ENCODE measurements around the gene SAMD10.

SAMD10 gene

GRCh38 chr20:63942969-63943807 is 36.3 kb downstream of the SAMD10 start:
- DNase-seq (ENCODE audit: low read depth, low spot score) = no peak
- H3K4me3 ChIP-seq = no peak overlapping the region
- no peak overlapping the region for H3K9ac ChIP-seq (ENCODE audit: insufficient read length)
- H3K9me3 ChIP-seq (ENCODE audit: low read depth, low read length) = no peaks in the 10 kb centered on the region
- H3K36me3 ChIP-seq (ENCODE audit: insufficient read depth, low read length) = peaks cover 28% of the 10 kb centered on the region; the same call in 1 of the 2 replicates
- H3K27ac ChIP-seq = peak overlapping the region; percentile 60
- TF ChIP-seq EZH2 (IDR thresholded peaks at IDR 0.05) (no peak), FOXP2 (optimal IDR thresholded peaks at IDR 0.05; ENCODE audit: control extremely low read depth, extremely low read length, insufficient read depth) (no peak), POLR2AphosphoS5 (IDR thresholded peaks at IDR 0.05; ENCODE audit: borderline replicate concordance, low read depth, low read length) (no peak)

GRCh38 chr20:63942250-63942951 is 37.0 kb downstream of the SAMD10 start:
- TF ChIP-seq POLR2AphosphoS5 (IDR thresholded peaks at IDR 0.05; ENCODE audit: borderline replicate concordance, low read depth, low read length) = no peak
- no peak for TF ChIP-seq EZH2 (IDR thresholded peaks at IDR 0.05)
- TF ChIP-seq FOXP2 (optimal IDR thresholded peaks at IDR 0.05; ENCODE audit: control extremely low read depth, extremely low read length, insufficient read depth) = no peak
- H3K27ac ChIP-seq = peak overlapping the region; percentile 60
- H3K9me3 ChIP-seq (ENCODE audit: low read depth, low read length) = no peaks in the 10 kb centered on the region
- DNase-seq (ENCODE audit: low read depth, low spot score) = peak; percentile 16
- H3K9ac ChIP-seq (ENCODE audit: insufficient read length) = no peak overlapping the region
- H3K36me3 ChIP-seq (ENCODE audit: insufficient read depth, low read length) = peaks cover 28% of the 10 kb centered on the region; the same call in 1 of the 2 replicates
- H3K4me3 ChIP-seq = no peak overlapping the region

- H3K4me3 ChIP-seq = peak overlapping the region; percentile 51; the same call in 1 of the 2 replicates
- H3K36me3 ChIP-seq (ENCODE audit: insufficient read depth, low read length) = peaks cover 28% of the 10 kb centered on the region; the same call in 1 of the 2 replicates
- H3K9ac ChIP-seq (ENCODE audit: insufficient read length) = no peak overlapping the region
- H3K27ac ChIP-seq = no peak overlapping the region; the same call in 1 of the 2 replicates
- peak; percentile 55 for DNase-seq (ENCODE audit: low read depth, low spot score)
- TF ChIP-seq FOXP2 (optimal IDR thresholded peaks at IDR 0.05; ENCODE audit: control extremely low read depth, extremely low read length, insufficient read depth) (no peak), POLR2AphosphoS5 (IDR thresholded peaks at IDR 0.05; ENCODE audit: borderline replicate concordance, low read depth, low read length) (peak; percentile 13; the same call in 1 of the 2 replicates)
- no peaks in the 10 kb centered on the region for H3K9me3 ChIP-seq (ENCODE audit: low read depth, low read length)
Observed at GRCh38 chr20:63941282-63942081, 38.0 kb downstream of the SAMD10 start.

GRCh38 chr20:63940472-63941266 is 38.8 kb downstream of the SAMD10 start:
- H3K9ac ChIP-seq (ENCODE audit: insufficient read length) = no peak overlapping the region
- H3K27ac ChIP-seq = no peak overlapping the region
- H3K4me3 ChIP-seq = no peak overlapping the region
- TF ChIP-seq FOXP2 (optimal IDR thresholded peaks at IDR 0.05; ENCODE audit: control extremely low read depth, extremely low read length, insufficient read depth) (no peak), POLR2AphosphoS5 (IDR thresholded peaks at IDR 0.05; ENCODE audit: borderline replicate concordance, low read depth, low read length) (no peak; the same call in 1 of the 2 replicates), EZH2 (IDR thresholded peaks at IDR 0.05) (no peak)
- DNase-seq (ENCODE audit: low read depth, low spot score) = no peak
- peaks cover 28% of the 10 kb centered on the region; the same call in 1 of the 2 replicates for H3K36me3 ChIP-seq (ENCODE audit: insufficient read depth, low read length)
- H3K9me3 ChIP-seq (ENCODE audit: low read depth, low read length) = no peaks in the 10 kb centered on the region

- H3K9ac ChIP-seq (ENCODE audit: insufficient read length) = no peak overlapping the region
- TF ChIP-seq FOXP2 (optimal IDR thresholded peaks at IDR 0.05; ENCODE audit: control extremely low read depth, extremely low read length, insufficient read depth) (no peak), EZH2 (IDR thresholded peaks at IDR 0.05) (no peak), POLR2AphosphoS5 (IDR thresholded peaks at IDR 0.05; ENCODE audit: borderline replicate concordance, low read depth, low read length) (no peak)
- H3K36me3 ChIP-seq (ENCODE audit: insufficient read depth, low read length) = peaks cover 25% of the 10 kb centered on the region; the same call in 1 of the 2 replicates
- H3K9me3 ChIP-seq (ENCODE audit: low read depth, low read length) = no peaks in the 10 kb centered on the region
- H3K27ac ChIP-seq = no peak overlapping the region
- no peak for DNase-seq (ENCODE audit: low read depth, low spot score)
- H3K4me3 ChIP-seq = no peak overlapping the region
Observed at GRCh38 chr20:63940071-63940471, 39.4 kb downstream of the SAMD10 start.

GRCh38 chr20:63939061-63939935 is 40.1 kb downstream of the SAMD10 start:
- Histone ChIP-seq H3K4me3 (no peak overlapping the region), H3K9me3 (ENCODE audit: low read depth, low read length) (no peaks in the 10 kb centered on the region), H3K36me3 (ENCODE audit: insufficient read depth, low read length) (peaks cover 19% of the 10 kb centered on the region; the same call in 1 of the 2 replicates), H3K27ac (no peak overlapping the region), H3K9ac (ENCODE audit: insufficient read length) (no peak overlapping the region)
- no peak for TF ChIP-seq EZH2 (IDR thresholded peaks at IDR 0.05)
- TF ChIP-seq POLR2AphosphoS5 (IDR thresholded peaks at IDR 0.05; ENCODE audit: borderline replicate concordance, low read depth, low read length) = 0 out of 2 replicates have a peak, but pooled peaks have one; percentile 21
- TF ChIP-seq FOXP2 (optimal IDR thresholded peaks at IDR 0.05; ENCODE audit: control extremely low read depth, extremely low read length, insufficient read depth) = no peak
- no peak for DNase-seq (ENCODE audit: low read depth, low spot score)

Data from SK-N-MC (cell line).